Measurements from ENCODE around the gene OSBP2.

The OSBP2 gene

DNA sequence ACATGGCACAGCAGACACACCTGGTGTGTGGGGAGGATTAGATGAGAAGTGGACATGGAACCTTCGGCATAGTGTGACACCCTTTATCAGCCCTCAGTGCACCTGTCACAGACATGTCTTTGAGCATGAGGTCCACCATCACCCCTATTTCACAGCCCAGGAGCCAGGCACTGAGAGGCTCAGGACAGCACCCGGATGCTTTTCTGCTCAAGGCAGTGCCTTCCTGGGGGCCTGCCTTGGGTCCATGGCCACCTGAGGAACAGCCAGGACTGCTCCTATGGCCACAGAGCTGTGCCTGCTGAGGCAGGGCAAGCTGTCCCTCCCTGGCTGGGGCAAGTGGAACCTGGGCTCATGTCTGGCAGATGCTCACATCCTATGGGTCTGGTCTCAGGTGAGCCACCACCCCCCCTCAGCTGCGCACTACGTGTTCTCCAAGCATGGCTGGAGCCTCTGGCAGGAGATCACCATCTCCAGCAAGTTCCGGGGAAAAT, 198.1 kb downstream of the OSBP2 start:
- DNase-seq (ENCODE audit: low spot score) = no peak
- FAIRE-seq = no peak

- FAIRE-seq (no peak), DNase-seq (ENCODE audit: low spot score) (no peak)
Measured at GRCh38 chr22:30893434-30894370, 199.0 kb downstream of the OSBP2 start.

DNA sequence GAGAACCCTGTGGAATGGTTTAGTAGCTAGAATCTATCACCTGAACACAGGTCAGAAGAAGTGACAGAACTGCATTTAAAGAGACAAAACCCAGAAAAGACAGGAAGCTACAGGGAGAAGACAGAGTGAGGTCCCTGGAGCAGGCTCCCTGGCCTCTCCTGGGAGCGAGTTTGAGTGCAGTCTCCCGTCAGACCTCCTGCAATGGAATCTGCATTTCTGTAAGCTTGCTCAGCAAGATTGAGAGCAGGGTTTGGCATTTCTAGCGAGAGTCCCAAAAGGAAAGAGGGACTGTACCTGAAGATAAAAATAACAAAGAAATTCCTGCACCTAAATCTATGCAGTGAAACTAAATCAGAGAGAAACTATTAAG, 199.7 kb downstream of the OSBP2 start:
- FAIRE-seq = no peak
- no peak for DNase-seq (ENCODE audit: low spot score)

DNA sequence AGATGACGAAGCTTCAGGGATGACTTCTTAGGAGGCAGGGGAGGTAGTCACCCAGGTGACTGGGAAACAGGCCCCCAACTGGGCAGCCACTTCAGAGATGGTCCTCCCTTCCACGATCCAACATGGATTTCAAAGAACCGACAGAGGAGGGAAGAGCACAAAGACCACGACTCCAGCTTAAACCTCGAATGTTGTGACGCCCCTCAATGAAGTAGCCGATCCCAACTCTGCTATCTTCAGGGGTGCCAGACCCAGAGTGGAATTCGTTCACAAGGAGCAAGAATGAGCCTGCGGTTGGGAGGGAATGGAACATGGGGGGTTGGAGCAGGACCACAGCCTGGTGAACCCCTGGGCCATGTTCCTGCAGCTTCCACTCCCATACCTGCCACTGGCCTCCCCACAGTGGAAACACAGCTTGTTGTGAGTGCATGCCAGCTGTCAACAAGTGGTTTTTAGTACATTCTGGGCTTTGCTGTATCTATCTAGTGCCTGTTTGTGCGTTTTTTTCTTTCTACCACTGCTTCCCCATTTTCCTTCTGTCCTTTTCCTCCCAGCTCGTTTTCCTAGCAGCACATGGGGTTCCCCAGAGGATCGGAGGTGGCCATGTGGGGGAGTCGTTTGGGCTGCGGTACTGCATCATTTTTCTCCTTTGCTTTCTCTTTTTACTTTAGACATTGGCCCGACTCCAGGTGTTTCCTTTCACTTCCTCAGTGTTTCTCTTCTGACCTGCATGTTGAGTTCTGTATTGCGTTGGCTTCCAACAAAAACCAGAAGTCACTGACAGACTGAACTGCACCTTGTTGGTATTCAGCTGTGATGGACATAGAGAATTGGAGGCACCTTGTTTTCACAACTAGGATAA, 208.1 kb downstream of the OSBP2 start:
- DNase-seq (ENCODE audit: low spot score) (no peak), FAIRE-seq (no peak)

DNA sequence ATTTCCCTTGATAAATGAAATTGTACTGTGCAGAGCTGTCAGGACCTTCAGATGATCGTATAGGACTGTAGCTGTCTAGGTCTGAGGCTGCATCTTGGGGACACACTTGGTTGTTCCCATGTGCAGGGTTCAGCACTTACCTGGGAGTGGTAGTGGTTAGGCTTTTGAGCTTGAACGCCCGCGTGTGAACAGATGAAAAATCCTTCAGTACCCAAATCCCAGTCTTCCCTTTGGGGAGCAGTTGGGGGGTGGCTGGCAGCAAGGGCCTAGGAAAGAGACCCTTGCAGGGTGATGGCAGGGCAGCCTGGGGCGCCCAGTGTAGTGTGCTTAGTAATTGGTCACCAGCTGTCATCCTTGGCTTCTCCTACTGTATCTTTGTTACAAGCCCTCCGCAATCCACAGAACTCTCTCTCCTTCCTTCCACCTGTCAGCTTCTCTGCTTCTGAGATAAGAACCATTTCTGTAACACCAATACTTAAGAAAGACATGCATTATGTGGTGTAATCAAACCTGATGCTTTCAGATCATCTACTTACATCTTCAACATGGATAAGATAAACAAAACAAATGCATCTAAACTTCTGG, 209.3 kb downstream of the OSBP2 start:
- FAIRE-seq = no peak
- DNase-seq (ENCODE audit: low spot score) = no peak

- DNase-seq (ENCODE audit: low spot score) (no peak), FAIRE-seq (no peak)
Measured at GRCh38 chr22:30905696-30906341, 211.1 kb downstream of the OSBP2 start.

- FAIRE-seq (no peak), DNase-seq (ENCODE audit: low spot score) (no peak)
Measured at GRCh38 chr22:30906411-30906810, 211.7 kb downstream of the OSBP2 start.

- FAIRE-seq = no peak
Measured at GRCh38 chr22:30906946-30907345, 212.3 kb downstream of the OSBP2 start.

GRCh38 chr22:30908051-30908461, 213.4 kb downstream of the OSBP2 start:
- FAIRE-seq (no peak), DNase-seq (ENCODE audit: low spot score) (no peak)

More at GRCh38 chr22:30906946-30907345, 212.3 kb downstream of the OSBP2 start:
- DNase-seq (ENCODE audit: low spot score) = no peak

DNA sequence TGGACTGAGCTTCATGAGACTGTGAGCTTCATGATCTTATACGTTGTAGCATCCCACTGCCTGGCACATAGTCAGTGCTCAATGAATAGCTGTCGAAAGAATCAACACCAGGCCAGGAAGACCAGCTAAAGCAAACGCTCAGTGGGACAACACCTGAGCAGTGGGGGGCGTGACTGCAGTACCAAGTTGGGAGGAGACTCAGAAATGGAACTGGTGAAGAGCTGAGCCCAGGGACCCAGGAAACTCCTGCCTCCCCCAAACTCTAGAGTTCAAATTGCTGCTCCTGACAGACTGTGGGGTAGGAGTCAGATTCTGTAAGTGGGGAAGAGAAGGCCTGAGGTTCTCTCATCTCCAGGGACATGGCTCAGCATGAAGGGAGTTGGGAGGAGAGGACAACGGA, 214.6 kb downstream of the OSBP2 start:
- no peak for FAIRE-seq

GRCh38 chr22:30910358-30910757, 215.7 kb downstream of the OSBP2 start:
- DNase-seq (ENCODE audit: low spot score) = no peak
- FAIRE-seq = no peak

More for the DNA sequence above, 214.6 kb downstream of the OSBP2 start:
- no peak for DNase-seq (ENCODE audit: low spot score)

DNA sequence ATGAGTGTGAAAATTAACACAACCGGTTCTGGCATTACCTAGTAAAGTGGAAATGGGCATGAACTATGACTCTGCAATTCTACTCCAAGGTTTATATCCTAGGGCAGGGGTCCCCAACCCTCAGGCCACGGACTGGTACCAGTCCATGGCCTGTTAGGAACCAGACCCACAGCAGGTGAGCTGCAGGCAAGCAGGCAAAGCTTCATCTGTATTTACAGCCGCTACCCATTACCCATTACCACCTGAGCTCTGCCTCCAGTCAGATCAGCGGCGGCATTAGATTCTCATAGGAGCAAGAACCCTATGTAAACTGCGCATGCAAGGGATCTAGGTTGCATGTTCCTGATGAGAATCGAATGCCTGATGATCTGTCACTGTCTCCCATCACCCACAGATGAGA, 224.1 kb downstream of the OSBP2 start:
- FAIRE-seq = no peak
- DNase-seq (ENCODE audit: low spot score) = no peak

- DNase-seq (ENCODE audit: low spot score) (no peak), FAIRE-seq (no peak)
Measured at GRCh38 chr22:30919973-30920372, 225.3 kb downstream of the OSBP2 start.

GRCh38 chr22:30920407-30920806, 225.7 kb downstream of the OSBP2 start:
- FAIRE-seq (no peak), DNase-seq (ENCODE audit: low spot score) (peak; percentile 84)

DNA sequence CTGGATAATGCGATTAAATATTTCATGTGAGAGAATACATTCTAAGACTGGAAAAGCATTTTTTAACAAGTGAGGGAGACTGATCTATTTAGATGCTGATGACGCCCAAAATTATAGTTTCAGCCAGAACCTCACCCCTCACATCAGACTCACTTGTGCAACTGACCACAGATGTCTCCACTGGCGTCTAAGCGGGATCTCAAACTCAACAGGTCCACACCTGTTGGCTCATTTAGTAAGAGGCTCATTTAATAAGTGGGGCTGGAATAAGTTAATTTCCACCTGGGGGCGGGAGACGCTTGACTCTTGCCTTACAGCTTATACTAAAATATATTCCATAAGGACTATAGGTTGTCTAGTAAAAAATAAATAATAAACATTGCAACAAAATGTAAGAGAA, 226.4 kb downstream of the OSBP2 start:
- FAIRE-seq (no peak), DNase-seq (ENCODE audit: low spot score) (no peak)

DNA sequence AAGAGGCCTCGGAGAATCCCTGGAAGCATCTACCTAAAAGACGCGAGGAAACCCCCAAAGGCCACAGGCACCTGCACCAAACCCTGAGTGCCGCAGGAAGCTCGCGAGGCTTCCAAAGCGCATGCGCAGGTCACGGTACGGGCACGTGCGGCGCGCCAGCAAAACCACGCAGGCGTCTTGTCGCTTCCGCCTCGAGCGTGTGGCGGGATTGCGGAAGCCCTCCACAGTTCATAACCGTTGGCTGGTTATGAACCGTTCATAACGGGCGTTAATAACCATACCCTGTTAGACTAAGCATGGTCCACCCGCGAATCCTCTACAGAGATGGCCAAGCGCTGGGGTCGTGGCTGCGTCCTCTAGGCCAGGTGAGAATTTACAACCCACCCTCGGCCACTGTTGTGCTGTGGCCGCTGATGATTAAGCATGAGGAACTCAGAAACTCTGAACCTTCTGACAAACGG, 227.5 kb downstream of the OSBP2 start:
- DNase-seq (ENCODE audit: low spot score) = no peak
- no peak for FAIRE-seq

GRCh38 chr22:30923168-30923900, 228.7 kb downstream of the OSBP2 start:
- peak; percentile 58 for FAIRE-seq
- no peak for DNase-seq (ENCODE audit: low spot score)

GRCh38 chr22:30925667-30926066, 231.0 kb downstream of the OSBP2 start:
- no peak for DNase-seq (ENCODE audit: low spot score)
- FAIRE-seq = no peak

GRCh38 chr22:30926706-30927105, 232.0 kb downstream of the OSBP2 start:
- FAIRE-seq (no peak), DNase-seq (ENCODE audit: low spot score) (no peak)

DNA sequence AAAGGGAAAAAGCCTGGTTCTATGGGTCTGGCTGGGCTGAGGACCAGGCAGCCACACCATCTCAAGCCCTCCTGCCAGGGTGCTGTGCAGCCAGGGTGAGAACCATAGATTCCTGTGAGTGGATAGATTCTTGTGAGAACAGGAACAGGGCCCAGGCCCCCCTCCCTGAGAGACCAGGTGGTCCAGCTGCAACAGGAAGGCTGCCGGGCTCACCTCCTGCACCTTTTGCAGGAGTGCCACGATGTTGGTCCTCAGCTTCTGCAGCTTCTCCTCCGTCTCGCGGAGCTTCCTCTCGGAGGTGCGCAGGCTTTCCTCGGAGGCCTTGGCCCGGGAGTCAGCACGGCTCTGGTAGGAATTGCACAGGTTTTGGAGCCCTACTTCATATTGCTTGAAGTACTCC, 233.1 kb downstream of the OSBP2 start:
- FAIRE-seq (no peak), DNase-seq (ENCODE audit: low spot score) (no peak)
